ENCODE measurements around the gene SELENOF. TPM values are rescaled to one million over a fixed set of nuclear protein-coding genes. Genes with fewer than 3 reads are reported as not detected.

Gene SELENOF
- total RNA-seq, 4 donors from 2014 or later = 71.0 to 123 (median 102) TPM

DNA sequence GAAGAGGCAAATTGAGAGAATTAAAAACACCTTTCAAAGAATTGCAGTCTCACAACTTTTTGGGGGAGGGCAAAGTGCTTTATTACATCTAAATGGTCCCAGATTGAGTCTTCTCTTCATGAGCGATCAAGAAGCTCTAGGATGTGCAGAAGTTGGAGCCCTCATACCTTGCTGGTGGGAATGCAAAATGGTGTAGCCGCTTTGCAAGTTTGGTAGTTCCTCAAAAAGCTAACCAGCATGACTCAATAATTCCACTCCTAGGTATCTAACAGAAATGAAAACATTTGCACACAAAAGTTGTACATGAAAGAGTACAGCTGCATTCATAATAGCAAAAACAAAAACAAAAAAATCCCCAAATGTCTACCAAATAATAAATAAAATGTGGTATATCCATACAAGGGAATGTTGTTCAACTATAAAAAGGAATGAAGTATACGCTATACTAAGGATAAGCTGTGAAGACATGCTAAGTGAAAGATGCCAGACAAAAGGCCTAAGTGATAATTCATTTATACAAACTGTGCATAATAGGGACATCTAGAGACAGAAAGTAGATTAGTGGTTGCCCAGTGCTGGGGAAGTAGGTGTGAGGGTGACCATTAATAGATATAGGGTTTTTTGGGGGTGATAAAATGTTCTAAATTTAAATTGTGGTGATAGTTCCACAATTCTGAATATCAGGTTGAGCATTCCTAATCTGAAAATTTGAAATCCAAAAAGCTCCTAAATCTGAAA lies 55.2 kb downstream of the SELENOF start:
- TF ChIP-seq, protein P1, sequence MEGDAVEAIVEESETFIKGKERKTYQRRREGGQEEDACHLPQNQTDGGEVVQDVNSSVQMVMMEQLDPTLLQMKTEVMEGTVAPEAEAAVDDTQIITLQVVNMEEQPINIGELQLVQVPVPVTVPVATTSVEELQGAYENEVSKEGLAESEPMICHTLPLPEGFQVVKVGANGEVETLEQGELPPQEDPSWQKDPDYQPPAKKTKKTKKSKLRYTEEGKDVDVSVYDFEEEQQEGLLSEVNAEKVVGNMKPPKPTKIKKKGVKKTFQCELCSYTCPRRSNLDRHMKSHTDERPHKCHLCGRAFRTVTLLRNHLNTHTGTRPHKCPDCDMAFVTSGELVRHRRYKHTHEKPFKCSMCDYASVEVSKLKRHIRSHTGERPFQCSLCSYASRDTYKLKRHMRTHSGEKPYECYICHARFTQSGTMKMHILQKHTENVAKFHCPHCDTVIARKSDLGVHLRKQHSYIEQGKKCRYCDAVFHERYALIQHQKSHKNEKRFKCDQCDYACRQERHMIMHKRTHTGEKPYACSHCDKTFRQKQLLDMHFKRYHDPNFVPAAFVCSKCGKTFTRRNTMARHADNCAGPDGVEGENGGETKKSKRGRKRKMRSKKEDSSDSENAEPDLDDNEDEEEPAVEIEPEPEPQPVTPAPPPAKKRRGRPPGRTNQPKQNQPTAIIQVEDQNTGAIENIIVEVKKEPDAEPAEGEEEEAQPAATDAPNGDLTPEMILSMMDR (IDR thresholded peaks at IDR 0.05) = no peak
- TF ChIP-seq EP300 (IDR thresholded peaks at IDR 0.05) = no peak
- no peak for TF ChIP-seq POLR2A (IDR thresholded peaks at IDR 0.05)
- TF ChIP-seq POLR2AphosphoS5 (IDR thresholded peaks at IDR 0.05) = no peak
- Histone ChIP-seq H3K27me3 (no peaks in the 10 kb centered on the region), H3K36me3 (peaks cover 0 to 11% of the 10 kb centered on the region in 2 donors), H3K4me3 (no peak overlapping the region), H3K27ac (no peak overlapping the region), H3K4me1 (no peaks in the 10 kb centered on the region), H3K9me3 (no peaks in the 10 kb centered on the region)
- WGBS, 2 donors (ENCODE audit: low coverage in 1 of 2) = 96 to 100% methylated on average over 2 to 3 of the region's 3 CpGs
- ATAC-seq = no peak

DNA sequence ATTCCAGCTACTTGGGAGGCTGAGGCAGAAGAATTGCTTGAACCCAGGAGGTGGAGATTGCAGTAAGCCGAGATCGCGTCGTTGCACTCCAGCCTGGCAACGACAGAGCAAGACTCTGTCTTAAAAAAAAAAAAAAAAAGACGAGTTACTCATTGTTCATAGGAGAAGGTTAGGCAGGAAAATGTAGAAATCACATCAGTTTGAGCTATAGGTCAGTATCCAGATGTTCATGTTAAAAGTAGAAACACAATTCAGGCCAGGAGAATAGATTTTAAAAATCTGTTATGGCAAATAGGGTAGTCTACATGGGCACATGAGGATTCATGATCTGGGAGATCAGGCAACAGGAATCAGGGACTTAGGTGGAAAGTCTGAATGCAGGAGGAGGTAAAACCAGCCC lies 57.7 kb downstream of the SELENOF start:
- 25 to 85% methylated on average over 1 to 3 of the region's 6 CpGs for WGBS, 2 donors (ENCODE audit: low coverage in 1 of 2)
- Histone ChIP-seq H3K27me3 (no peaks in the 10 kb centered on the region), H3K9me3 (no peaks in the 10 kb centered on the region), H3K27ac (no peak overlapping the region), H3K4me3 (no peak overlapping the region), H3K36me3 (no peaks in the 10 kb centered on the region), H3K4me1 (no peaks in the 10 kb centered on the region)
- ATAC-seq = no peak
- no peak for TF ChIP-seq POLR2A (IDR thresholded peaks at IDR 0.05)
- TF ChIP-seq, protein P1 (IDR thresholded peaks at IDR 0.05) = no peak
- no peak for TF ChIP-seq POLR2AphosphoS5 (IDR thresholded peaks at IDR 0.05)

DNA sequence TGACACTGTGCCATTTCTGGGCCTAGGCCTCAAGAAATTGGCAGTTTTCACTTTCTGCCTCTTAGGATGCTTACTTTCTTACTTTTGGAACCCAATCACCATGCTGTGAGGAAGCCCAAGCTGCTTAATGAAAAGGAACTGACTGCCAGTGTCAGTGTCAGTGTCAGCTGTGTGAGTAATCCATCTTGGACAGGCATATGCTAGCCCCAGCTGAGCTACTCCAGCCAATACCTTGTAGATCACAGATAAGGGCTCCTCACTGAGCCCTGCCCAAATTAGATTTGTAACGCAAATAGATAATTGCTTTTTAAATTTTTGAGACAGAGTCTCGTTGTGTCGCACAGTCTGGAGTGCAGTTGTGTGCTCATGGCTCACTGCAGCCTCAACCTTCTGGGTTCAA lies 59.6 kb downstream of the SELENOF start:
- WGBS, 2 donors (ENCODE audit: low coverage in 1 of 2) = 83 to 96% methylated on average over 1 to 3 of the region's 3 CpGs
- Histone ChIP-seq H3K36me3 (no peaks in the 10 kb centered on the region), H3K27me3 (no peaks in the 10 kb centered on the region), H3K9me3 (no peaks in the 10 kb centered on the region), H3K4me3 (no peak overlapping the region), H3K4me1 (no peaks in the 10 kb centered on the region), H3K27ac (no peak overlapping the region)
- TF ChIP-seq EP300 (IDR thresholded peaks at IDR 0.05) = no peak
- no peak for TF ChIP-seq POLR2A (IDR thresholded peaks at IDR 0.05)
- TF ChIP-seq, protein P1 (IDR thresholded peaks at IDR 0.05) = no peak
- no peak for TF ChIP-seq POLR2AphosphoS5 (IDR thresholded peaks at IDR 0.05)
- no peak for ATAC-seq

DNA sequence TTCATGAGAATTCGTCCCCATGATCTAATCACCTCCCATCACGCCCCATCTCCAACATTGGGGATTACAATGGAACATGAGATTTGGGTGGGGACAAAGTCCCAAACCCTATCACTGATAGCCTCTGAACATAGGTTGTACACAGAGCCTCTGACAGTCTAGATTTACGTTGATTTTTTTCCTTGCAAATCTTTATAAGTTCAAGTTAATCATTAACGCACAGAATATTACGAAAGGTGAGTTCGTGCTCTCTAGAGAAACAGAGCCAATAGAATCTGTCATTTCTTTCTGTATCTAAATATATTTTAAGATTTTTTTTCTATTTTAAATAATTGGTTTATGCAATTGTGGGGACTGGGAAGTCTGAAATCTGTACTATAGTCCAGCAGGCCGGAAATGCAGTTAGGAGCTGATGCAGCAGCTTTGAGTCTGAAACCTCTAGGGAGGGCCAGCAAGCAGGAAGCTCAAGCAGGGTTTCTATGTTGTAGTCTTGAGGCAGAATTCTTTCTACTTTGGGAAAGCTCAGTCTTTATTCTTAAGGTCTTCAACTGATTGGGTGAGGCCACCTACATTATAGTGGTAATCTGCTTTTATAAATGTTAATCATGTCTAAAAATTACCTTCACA lies 61.0 kb downstream of the SELENOF start:
- TF ChIP-seq POLR2A (IDR thresholded peaks at IDR 0.05) = no peak
- TF ChIP-seq, protein P1 (IDR thresholded peaks at IDR 0.05) = no peak
- no peak for TF ChIP-seq POLR2AphosphoS5 (IDR thresholded peaks at IDR 0.05)
- TF ChIP-seq EP300 (IDR thresholded peaks at IDR 0.05) = no peak
- Histone ChIP-seq H3K27ac (no peak overlapping the region), H3K9me3 (no peaks in the 10 kb centered on the region), H3K4me1 (no peaks in the 10 kb centered on the region), H3K36me3 (no peaks in the 10 kb centered on the region), H3K27me3 (no peaks in the 10 kb centered on the region), H3K4me3 (no peak overlapping the region)
- no peak for ATAC-seq
- WGBS, 2 donors (ENCODE audit: low coverage in 1 of 2) = 86 to 89% methylated on average over 7 of the region's 7 CpGs

DNA sequence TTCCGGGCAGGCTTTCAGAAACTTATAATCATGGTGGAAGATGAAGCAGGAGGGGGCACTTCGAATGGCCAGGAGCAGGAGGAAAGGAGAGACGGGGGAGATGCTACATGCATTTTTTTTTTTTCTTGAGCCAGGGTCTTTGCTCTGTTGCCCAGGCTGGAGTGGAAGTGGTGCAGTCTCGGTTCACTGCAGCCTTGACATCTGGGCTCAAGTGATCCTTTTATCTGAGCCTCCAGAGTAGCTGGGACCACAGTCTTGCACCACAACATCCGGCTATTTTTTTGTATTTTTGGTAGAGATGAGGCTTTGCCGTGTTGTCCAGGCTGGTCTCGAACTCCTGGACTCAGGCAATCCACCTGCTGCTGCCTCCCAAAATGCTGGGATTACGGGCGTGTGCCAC lies 61.6 kb downstream of the SELENOF start:
- Histone ChIP-seq H3K9me3 (no peaks in the 10 kb centered on the region), H3K27ac (no peak overlapping the region), H3K27me3 (no peaks in the 10 kb centered on the region), H3K4me3 (no peak overlapping the region), H3K36me3 (no peaks in the 10 kb centered on the region), H3K4me1 (no peaks in the 10 kb centered on the region)
- no peak for ATAC-seq
- WGBS, 2 donors (ENCODE audit: low coverage in 1 of 2) = 82 to 98% methylated on average over 5 to 8 of the region's 9 CpGs
- TF ChIP-seq EP300 (IDR thresholded peaks at IDR 0.05) (no peak), POLR2AphosphoS5 (IDR thresholded peaks at IDR 0.05) (no peak), POLR2A (IDR thresholded peaks at IDR 0.05) (no peak)
- TF ChIP-seq, protein P1 (IDR thresholded peaks at IDR 0.05) = no peak
